WTC11 (cell line): ENCODE measurements around the gene SIN3B. TPM values are rescaled to one million over a fixed set of nuclear protein-coding genes. Genes with fewer than 3 reads are reported as not detected.

Experiments
- ATAC-seq: fragments of 200-7000 bp; cut with Tn5 transposase; 2 replicates; pipeline ENCODE4 v1.10.0; 2021; ENCODE audit warnings: mild to moderate bottlenecking, moderate library complexity
- CTCF ChIA-PET: fragments of 300-600 bp; sonication (Branson Sonifier 250); formaldehyde crosslinking; loops from one replicate; lab custom pipeline; 2021; ENCODE audit warnings: antibody characterized with exemption; lab: Charles Lee
- POLR2A ChIA-PET: fragments of 350-600 bp; sonication (Branson Sonifier 250); formaldehyde crosslinking; loops from one replicate; lab custom pipeline; 2021; ENCODE audit warnings: antibody characterized with exemption; lab: Charles Lee
- DNase-seq: peaks from one replicate; pipeline ENCODE4 v3.0.0; 2021; ENCODE audit warnings: low spot score
- H3K27ac Mint-ChIP-seq: 2 replicates; pipeline ENCODE4 v1.8.0; 2021; ENCODE audit warnings: mixed read lengths
- H3K27me3 Mint-ChIP-seq: 2 replicates; pipeline ENCODE4 v1.8.0; 2021; ENCODE audit warnings: low read depth, mild to moderate bottlenecking, moderate library complexity, mixed read lengths
- H3K36me3 Mint-ChIP-seq: 2 replicates; pipeline ENCODE4 v1.8.0; 2021; ENCODE audit warnings: mixed read lengths
- H3K4me1 Mint-ChIP-seq: 2 replicates; pipeline ENCODE4 v1.8.0; 2022; ENCODE audit warnings: mixed read lengths
- H3K4me3 Mint-ChIP-seq: 2 replicates; pipeline ENCODE4 v1.8.0; 2021; ENCODE audit warnings: mild to moderate bottlenecking, moderate library complexity, mixed read lengths
- H3K9me3 Mint-ChIP-seq: 2 replicates; pipeline ENCODE4 v1.8.0; 2021; ENCODE audit warnings: mixed read lengths
- GABPB1 ChIP-seq: sonication (generic); formaldehyde crosslinking; IDR thresholded peaks from 2 replicates; pipeline ENCODE4 v1.8.1; 2023; ENCODE audit warnings: mild to moderate bottlenecking, missing genetic modification reagents
- GTF2I ChIP-seq: fragments of 250-450 bp; sonication (Bioruptor Pico); conservative IDR thresholded peaks from 2 replicates; pipeline ENCODE4 v1.4.0; 2021; ENCODE audit warnings: mild to moderate bottlenecking
- KAT7 ChIP-seq: sonication (generic); formaldehyde crosslinking; IDR thresholded peaks from 2 replicates; pipeline ENCODE4 v1.8.1; 2023; ENCODE audit warnings: missing genetic modification reagents, mild to moderate bottlenecking, borderline replicate concordance
- MXD4 ChIP-seq: fragments of 250-450 bp; sonication (Bioruptor Pico); IDR thresholded peaks from 2 replicates; pipeline ENCODE4 v1.8.0; 2021; ENCODE audit warnings: mild to moderate bottlenecking, moderate library complexity, borderline replicate concordance
- NFYB ChIP-seq: sonication (generic); formaldehyde crosslinking; conservative IDR thresholded peaks from 2 replicates; pipeline ENCODE4 v1.8.0; 2022; ENCODE audit warnings: low read depth, missing genetic modification reagents
- SMAD4 ChIP-seq: sonication (generic); formaldehyde crosslinking; IDR thresholded peaks from 2 replicates; pipeline ENCODE4 v1.8.0; 2022; ENCODE audit warnings: mild to moderate bottlenecking, missing genetic modification reagents
- SP1 ChIP-seq: sonication (generic); formaldehyde crosslinking; conservative IDR thresholded peaks from 2 replicates; pipeline ENCODE4 v1.8.1; 2022; ENCODE audit warnings: missing genetic modification reagents
- ZNF121 ChIP-seq: sonication (generic); formaldehyde crosslinking; IDR thresholded peaks from 2 replicates; pipeline ENCODE4 v1.8.0; 2023; ENCODE audit warnings: missing genetic modification reagents
- total RNA-seq: library from RNA; stranded (reverse); gene quantifications from 3 replicates; pipeline ENCODE4 v1.2.3, GENCODE V29; 2021
- TF ChIP-seq, protein P1 (sequence below): sonication (generic); formaldehyde crosslinking; IDR thresholded peaks from 2 replicates; pipeline ENCODE4 v1.8.0; 2022; ENCODE audit warnings: mild to moderate bottlenecking, missing genetic modification reagents
- TF ChIP-seq, protein P2 (sequence below): sonication (generic); formaldehyde crosslinking; IDR thresholded peaks from 2 replicates; pipeline ENCODE4 v1.8.1; 2022; ENCODE audit warnings: missing genetic modification reagents, borderline replicate concordance
- TF ChIP-seq, protein P3 (sequence below): fragments of 250-450 bp; sonication (Bioruptor Pico); IDR thresholded peaks from 2 replicates; pipeline ENCODE4 v1.9.0; 2021; ENCODE audit warnings: moderate library complexity, mild to moderate bottlenecking, inconsistent platforms, borderline replicate concordance
- TF ChIP-seq, protein P4 (sequence below): fragments of 250-450 bp; sonication (Bioruptor Pico); IDR thresholded peaks from 2 replicates; pipeline ENCODE4 v1.9.0; 2021; ENCODE audit warnings: mild to moderate bottlenecking
- TF ChIP-seq, protein P5 (sequence below): sonication (generic); formaldehyde crosslinking; IDR thresholded peaks from 2 replicates; pipeline ENCODE4 v1.8.0; 2022; ENCODE audit warnings: mild to moderate bottlenecking, missing genetic modification reagents
- TF ChIP-seq, protein P6 (sequence below): sonication (generic); formaldehyde crosslinking; conservative IDR thresholded peaks from 2 replicates; pipeline ENCODE4 v1.8.1; 2023; ENCODE audit warnings: mild to moderate bottlenecking, low read depth, missing genetic modification reagents, moderate library complexity
- TF ChIP-seq, protein P7 (sequence below): sonication (generic); formaldehyde crosslinking; conservative IDR thresholded peaks from 2 replicates; pipeline ENCODE4 v1.8.1; 2022; ENCODE audit warnings: mild to moderate bottlenecking, missing genetic modification reagents
- TF ChIP-seq, protein P8 (sequence below): fragments of 250-450 bp; sonication (Bioruptor Pico); IDR thresholded peaks from 2 replicates; pipeline ENCODE4 v1.8.0; 2021; ENCODE audit warnings: mild to moderate bottlenecking

SIN3B gene
- total RNA-seq, 1 experiment from 2014 or later = 87.7 TPM

DNA sequence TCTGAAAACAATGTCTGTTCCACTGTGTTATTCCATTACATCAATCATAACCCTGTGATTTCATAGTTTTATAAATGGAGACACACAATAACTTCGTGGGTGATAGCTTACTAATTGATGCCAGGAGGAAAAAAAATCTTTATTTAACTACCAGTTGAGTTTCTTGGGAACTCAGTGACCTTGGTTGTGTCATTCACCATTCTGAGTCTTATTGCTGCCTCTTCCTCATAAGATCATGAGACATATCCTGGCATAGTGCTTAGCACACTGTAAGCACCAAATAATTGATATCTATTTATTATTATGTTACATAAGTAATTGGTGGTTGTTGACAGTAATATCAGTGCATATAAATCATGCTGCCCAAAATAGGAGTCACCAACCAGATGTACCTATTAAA lies 39.1 kb upstream of the SIN3B start (continued):
- TF ChIP-seq, protein P1, sequence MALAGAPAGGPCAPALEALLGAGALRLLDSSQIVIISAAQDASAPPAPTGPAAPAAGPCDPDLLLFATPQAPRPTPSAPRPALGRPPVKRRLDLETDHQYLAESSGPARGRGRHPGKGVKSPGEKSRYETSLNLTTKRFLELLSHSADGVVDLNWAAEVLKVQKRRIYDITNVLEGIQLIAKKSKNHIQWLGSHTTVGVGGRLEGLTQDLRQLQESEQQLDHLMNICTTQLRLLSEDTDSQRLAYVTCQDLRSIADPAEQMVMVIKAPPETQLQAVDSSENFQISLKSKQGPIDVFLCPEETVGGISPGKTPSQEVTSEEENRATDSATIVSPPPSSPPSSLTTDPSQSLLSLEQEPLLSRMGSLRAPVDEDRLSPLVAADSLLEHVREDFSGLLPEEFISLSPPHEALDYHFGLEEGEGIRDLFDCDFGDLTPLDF (CRISPR knock-in tag) = no peak
- no peak for TF ChIP-seq SMAD4
- TF ChIP-seq MXD4 (CRISPR knock-in tag) = no peak
- TF ChIP-seq GABPB1 (CRISPR knock-in tag) = no peak
- TF ChIP-seq, protein P2, sequence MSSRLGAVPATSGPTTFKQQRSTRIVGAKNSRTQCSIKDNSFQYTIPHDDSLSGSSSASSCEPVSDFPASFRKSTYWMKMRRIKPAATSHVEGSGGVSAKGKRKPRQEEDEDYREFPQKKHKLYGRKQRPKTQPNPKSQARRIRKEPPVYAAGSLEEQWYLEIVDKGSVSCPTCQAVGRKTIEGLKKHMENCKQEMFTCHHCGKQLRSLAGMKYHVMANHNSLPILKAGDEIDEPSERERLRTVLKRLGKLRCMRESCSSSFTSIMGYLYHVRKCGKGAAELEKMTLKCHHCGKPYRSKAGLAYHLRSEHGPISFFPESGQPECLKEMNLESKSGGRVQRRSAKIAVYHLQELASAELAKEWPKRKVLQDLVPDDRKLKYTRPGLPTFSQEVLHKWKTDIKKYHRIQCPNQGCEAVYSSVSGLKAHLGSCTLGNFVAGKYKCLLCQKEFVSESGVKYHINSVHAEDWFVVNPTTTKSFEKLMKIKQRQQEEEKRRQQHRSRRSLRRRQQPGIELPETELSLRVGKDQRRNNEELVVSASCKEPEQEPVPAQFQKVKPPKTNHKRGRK (CRISPR knock-in tag) = no peak
- TF ChIP-seq GTF2I (CRISPR knock-in tag) = no peak

DNA sequence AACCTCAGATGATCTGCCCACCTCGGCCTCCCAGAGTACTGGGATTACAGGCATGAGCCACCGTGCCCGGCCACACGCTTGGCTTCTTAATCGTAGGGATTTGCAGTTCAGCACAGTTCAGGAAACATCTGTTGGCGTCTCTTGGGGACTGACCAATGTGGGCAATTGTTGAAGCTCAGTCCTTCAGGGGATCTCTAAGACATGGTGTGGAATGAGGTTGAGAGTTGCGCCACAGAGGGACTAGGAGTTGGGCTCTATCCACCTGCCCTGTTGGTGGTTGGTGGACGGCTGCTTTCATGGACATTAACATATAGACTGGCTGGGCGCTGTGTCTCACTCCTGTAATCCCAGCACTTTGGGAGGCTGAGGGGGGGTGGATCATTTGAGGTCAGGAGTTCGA lies 37.3 kb upstream of the SIN3B start:
- peaks cover 19% of the 10 kb centered on the region for H3K36me3 Mint-ChIP-seq
- no peak overlapping the region for H3K4me3 Mint-ChIP-seq
- no peaks in the 10 kb centered on the region for H3K4me1 Mint-ChIP-seq
- ATAC-seq = no peak
- TF ChIP-seq, protein P3, sequence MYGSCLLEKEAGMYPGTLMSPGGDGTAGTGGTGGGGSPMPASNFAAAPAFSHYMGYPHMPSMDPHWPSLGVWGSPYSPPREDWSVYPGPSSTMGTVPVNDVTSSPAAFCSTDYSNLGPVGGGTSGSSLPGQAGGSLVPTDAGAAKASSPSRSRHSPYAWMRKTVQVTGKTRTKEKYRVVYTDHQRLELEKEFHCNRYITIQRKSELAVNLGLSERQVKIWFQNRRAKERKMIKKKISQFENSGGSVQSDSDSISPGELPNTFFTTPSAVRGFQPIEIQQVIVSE (CRISPR knock-in tag) = no peak
- TF ChIP-seq NFYB (CRISPR knock-in tag) (no peak), SP1 (no peak), ZNF121 (CRISPR knock-in tag) (no peak), KAT7 (CRISPR knock-in tag) (no peak)
- TF ChIP-seq, protein P4, sequence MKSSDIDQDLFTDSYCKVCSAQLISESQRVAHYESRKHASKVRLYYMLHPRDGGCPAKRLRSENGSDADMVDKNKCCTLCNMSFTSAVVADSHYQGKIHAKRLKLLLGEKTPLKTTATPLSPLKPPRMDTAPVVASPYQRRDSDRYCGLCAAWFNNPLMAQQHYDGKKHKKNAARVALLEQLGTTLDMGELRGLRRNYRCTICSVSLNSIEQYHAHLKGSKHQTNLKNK (CRISPR knock-in tag) = no peak
- TF ChIP-seq, protein P5, sequence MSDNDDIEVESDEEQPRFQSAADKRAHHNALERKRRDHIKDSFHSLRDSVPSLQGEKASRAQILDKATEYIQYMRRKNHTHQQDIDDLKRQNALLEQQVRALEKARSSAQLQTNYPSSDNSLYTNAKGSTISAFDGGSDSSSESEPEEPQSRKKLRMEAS (CRISPR knock-in tag) = no peak
- TF ChIP-seq, protein P2 (CRISPR knock-in tag) = no peak
- TF ChIP-seq, protein P6, sequence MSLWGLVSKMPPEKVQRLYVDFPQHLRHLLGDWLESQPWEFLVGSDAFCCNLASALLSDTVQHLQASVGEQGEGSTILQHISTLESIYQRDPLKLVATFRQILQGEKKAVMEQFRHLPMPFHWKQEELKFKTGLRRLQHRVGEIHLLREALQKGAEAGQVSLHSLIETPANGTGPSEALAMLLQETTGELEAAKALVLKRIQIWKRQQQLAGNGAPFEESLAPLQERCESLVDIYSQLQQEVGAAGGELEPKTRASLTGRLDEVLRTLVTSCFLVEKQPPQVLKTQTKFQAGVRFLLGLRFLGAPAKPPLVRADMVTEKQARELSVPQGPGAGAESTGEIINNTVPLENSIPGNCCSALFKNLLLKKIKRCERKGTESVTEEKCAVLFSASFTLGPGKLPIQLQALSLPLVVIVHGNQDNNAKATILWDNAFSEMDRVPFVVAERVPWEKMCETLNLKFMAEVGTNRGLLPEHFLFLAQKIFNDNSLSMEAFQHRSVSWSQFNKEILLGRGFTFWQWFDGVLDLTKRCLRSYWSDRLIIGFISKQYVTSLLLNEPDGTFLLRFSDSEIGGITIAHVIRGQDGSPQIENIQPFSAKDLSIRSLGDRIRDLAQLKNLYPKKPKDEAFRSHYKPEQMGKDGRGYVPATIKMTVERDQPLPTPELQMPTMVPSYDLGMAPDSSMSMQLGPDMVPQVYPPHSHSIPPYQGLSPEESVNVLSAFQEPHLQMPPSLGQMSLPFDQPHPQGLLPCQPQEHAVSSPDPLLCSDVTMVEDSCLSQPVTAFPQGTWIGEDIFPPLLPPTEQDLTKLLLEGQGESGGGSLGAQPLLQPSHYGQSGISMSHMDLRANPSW (CRISPR knock-in tag) = no peak
- TF ChIP-seq, protein P7, sequence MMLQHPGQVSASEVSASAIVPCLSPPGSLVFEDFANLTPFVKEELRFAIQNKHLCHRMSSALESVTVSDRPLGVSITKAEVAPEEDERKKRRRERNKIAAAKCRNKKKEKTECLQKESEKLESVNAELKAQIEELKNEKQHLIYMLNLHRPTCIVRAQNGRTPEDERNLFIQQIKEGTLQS (CRISPR knock-in tag) = no peak
- TF ChIP-seq, protein P8, sequence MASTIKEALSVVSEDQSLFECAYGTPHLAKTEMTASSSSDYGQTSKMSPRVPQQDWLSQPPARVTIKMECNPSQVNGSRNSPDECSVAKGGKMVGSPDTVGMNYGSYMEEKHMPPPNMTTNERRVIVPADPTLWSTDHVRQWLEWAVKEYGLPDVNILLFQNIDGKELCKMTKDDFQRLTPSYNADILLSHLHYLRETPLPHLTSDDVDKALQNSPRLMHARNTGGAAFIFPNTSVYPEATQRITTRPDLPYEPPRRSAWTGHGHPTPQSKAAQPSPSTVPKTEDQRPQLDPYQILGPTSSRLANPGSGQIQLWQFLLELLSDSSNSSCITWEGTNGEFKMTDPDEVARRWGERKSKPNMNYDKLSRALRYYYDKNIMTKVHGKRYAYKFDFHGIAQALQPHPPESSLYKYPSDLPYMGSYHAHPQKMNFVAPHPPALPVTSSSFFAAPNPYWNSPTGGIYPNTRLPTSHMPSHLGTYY = no peak
- peaks cover 31% of the 10 kb centered on the region for H3K9me3 Mint-ChIP-seq
- H3K27ac Mint-ChIP-seq = no peak overlapping the region
- CTCF ChIA-PET = interaction anchor here (1.2 kb wide), 1 partner anchor 77 kb away, joined by 3 read pairs; no protein-coding TSS in a partner anchor
- no peak for DNase-seq
- peaks cover 14% of the 10 kb centered on the region for H3K27me3 Mint-ChIP-seq
- POLR2A ChIA-PET = no interaction called here
